GM11168 (cell line): ENCODE data around the gene ATP11A.
"Not testable (repeated sequence)": the region's sequence is repeated elsewhere in the genome, so short reads cannot be mapped to it uniquely, and the experiment has no call there.

Source experiments
- in situ Hi-C: fragments of 300-500 bp; cut with MboI; formaldehyde crosslinking; loops from one replicate; pipeline ENCODE4 v1.12.0; 2022; ENCODE audit warnings: low sequenced_read_pairs; ENCODE audit not compliant: unreplicated experiment

ATP11A gene

DNA sequence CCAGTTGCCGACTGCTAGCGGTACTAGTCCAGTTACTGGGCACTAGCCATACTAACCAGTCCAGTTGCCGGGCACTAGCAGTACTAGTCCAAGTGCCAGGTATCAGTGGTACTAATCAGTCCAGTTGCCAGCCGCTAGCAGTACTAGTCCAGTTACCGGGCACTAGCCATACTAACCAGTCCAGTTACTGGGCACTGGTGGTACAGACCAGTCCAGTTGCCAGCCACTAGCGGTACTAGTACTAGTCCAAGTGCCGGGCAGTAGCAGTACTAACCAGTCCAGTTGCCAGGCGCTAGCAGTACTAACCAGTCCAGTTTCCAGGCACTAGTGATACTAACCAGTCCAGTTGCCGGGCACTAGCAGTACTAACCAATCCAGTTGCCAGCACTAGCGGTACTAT is 155.0 kb downstream of the ATP11A start:
- in situ Hi-C loops = no loop called here

DNA sequence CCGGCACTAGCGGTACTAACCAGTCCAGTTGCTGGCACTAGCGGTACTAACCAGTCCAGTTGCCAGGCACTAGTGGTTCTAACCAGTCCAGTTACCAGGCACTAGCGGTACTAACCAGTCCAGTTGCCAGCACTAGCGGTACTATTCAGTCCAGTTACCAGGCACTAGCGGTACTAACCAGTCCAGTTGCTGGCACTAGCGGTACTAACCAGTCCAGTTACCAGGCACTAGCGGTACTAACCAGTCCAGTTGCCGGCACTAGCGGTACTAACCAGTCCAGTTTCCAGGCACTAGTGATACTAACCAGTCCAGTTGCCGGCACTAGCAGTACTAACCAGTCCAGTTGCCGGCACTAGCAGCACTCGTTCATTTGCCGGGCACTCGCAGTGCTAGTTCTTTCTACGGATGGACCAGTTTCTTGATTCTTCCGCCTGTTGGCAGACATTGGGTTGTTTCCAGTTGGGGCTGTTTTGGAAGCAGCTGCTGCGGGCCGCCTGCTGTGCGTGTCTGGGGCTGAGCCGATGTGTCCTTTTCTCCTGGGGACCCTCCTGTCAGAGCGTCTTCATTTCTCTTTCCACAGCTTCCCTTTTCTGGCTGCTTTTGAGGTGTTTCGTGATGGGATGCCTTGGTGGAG is 155.8 kb downstream of the ATP11A start:
- in situ Hi-C loops = no loop called here

DNA sequence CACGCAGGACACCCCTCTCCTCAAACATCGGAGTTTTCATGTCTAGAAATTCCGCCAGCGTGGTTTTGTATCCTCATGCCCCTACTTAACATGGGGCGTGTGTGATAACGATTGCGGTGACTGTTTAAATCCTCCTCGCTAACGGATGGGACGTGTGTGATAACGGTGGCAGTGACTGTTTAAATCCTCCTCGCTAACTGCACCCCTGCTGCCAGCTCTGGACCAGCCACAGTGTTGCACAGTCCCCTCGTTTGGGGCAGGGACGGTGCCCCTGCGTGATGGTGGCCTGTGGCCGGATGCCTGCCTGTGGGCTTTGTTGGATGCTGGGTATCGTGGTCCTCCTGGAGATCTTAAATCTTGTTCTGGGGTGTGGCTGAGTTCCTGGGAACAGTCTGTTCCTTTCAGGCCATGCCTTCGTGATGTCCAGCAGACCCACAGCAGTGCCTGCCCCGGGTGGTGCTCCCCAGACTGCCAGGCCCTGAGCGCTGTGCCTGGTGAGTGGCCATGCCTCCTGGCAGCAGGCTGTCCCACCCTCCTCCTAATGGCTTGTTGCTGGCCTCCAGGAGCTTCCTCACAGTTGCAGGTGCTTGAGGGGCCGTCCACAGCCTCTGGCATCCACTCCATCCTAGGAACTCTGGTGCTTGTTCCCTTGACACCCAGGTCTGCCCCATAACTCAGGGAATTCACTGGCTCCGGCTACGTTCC is 156.7 kb downstream of the ATP11A start:
- in situ Hi-C loops = no loop called here

DNA sequence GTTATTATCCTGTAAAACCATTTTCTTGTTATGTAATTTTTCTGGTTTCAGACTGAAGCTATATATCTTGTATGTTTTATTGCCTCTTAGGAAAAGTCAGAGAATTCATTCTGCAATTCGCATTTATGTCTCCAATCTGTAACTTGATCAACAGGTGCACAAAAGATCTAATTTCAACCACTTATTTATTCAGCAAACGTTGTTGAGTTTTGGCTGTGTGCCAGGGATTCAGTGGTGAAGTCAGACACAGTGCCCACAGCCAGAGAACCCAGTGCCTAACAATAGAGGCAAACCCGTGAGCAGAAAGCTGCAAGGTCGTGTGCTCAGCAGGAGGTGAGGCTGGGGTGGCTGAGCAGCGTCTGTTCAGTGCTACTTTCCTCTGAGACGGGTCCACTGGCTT is 159.7 kb downstream of the ATP11A start:
- in situ Hi-C loops = no loop called here

DNA sequence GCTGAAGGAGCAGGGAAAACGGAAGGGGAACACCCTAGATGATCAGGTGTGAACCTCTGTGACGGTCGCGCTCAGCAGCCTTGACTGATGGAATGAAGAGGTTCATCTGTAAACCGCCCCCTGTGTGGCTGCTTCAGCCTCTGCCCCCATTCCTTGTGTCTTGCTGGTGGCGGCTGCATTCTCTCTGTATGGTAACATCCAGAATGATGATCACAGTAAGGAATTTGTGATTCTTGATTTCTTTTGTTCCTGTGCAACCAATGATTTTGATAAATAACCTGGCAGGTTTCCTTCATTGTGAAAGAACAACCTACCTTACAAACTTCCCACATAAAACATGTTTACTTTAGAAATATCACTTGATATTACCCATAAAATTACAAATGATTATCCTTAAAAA is 160.4 kb downstream of the ATP11A start:
- in situ Hi-C loops = no loop called here

DNA sequence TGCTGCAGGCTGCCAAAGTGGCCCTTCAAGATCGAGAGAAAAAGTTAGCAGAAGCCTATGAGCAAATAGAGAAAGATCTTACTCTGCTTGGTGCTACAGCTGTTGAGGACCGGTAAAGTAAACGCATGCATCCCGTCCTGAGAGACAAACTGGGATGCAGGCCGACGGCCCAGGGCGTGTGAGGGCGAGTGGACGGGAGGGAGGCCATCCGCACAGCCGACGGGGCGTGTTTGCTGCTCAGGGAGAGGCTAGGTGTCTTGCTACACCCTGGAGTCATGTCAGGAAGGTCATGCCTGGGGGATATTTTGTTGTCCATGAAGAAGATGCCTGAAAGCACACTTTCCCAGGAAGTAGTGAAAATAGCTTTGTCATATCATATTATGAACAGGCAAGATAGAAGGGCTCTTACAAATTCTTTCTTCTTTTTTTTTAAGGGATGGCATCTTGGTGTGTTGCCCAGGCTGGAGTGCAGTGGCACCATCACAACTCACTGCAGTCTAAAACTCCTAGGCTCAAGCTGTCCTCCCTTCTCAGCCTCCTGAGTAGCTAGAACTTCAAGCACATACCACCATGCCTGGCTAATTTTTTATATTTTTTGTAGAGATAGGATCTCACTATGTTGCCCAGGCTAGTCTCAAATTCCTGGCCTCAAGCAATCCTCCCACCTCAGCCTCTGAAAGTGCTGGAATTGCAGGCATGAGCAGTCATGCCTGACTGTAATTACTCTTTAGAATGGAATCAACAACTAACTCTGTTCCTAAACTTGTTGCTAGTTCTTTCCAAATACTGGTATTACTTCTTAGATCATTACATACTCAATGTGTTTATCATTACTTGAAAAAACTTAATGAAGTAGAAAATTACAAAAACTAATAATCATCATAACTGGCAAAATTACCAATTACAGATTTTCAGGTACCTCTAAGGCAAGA is 161.5 kb downstream of the ATP11A start:
- in situ Hi-C loops = no loop called here

DNA sequence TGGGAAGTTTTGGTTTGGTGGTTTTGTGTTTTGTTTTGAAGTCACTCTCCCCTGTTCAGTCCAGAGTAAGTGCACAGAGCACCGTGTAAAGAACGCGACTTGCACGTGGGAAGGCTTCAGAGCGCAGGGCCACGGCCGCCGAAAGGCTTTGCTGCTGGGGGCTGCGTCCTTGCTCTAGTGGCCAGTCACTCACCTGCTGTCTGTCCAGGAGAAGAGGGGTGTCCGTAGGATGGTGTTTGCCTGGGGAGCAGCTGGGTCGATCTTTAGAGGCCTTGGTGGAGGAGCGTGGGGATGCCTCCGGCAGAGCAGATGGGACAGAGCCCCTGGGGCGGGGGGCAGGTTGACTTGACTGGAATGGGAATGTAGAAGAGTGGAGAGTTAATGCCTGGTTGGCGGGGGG is 162.6 kb downstream of the ATP11A start:
- in situ Hi-C loops = no loop called here

DNA sequence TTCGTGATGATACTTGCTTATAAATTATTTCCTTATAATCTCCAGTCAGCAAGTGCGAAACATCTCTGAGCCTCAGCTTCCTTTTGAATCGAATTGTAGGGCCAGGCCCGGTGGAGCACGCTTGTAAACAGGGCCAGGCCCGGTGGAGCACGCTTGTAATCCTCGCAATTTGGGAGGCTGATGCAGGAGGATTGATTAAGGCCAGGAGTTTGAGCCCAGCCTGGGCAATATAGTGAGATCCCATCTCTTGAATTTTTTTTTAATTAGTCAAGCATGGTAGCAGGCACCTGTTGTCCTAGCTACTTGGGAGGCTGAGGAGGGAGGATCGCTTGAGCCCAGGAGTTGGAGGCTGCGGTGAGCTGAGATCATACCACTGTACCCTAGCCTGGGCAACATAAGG is 163.0 kb downstream of the ATP11A start:
- in situ Hi-C loops = no loop called here

DNA sequence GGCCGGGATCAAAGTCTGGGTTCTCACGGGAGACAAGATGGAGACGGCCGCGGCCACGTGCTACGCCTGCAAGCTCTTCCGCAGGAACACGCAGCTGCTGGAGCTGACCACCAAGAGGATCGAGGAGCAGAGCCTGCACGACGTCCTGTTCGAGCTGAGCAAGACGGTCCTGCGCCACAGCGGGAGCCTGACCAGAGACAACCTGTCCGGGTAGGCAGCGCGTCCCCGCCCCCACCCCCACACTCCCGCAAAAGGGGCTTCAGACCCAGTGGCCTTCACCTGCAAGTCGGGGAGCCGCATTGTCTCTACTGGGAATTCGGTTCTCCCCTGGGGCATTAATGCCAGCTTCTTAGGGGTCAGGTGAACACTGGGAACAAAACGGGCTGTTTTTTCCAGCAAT is 164.5 kb downstream of the ATP11A start:
- in situ Hi-C loops = no loop called here

DNA sequence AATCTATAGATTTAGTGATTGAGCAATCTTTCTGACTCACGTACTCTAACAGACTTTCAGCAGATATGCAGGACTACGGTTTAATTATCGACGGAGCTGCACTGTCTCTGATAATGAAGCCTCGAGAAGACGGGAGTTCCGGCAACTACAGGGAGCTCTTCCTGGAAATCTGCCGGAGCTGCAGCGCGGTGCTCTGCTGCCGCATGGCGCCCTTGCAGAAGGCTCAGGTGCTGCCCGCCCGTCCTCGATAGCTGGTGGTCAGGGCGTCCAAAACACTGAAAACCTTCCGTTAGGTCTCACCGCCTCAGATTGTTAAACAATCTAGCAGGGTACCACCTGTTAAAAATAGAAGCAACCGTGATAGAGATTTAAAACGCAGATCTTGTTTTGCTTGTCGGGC is 166.0 kb downstream of the ATP11A start:
- in situ Hi-C loops = no loop called here

DNA sequence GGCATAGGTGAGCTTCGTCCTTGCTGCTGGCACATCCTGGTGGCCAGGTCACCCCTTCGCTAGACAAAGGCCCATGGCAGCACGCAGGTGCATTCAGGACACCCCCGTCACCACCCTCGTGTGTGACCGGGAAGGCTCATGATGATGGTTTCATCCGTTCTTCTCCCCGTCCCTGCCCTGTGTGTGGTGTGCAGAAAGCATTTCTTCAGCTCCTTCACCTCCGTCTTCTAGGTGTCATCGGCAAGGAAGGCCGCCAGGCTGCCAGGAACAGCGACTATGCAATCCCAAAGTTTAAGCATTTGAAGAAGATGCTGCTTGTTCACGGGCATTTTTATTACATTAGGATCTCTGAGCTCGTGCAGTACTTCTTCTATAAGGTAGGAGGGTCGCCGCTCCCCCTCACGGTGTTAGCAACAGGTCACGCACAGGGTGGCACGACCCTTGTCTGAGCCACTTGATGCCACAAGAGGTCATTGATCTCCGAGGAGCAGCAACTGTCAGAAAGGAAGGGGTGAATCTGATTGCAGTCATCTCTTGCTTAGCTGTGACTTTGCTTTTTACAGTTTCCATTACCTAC is 168.2 kb downstream of the ATP11A start:
- in situ Hi-C loops = no loop called here

DNA sequence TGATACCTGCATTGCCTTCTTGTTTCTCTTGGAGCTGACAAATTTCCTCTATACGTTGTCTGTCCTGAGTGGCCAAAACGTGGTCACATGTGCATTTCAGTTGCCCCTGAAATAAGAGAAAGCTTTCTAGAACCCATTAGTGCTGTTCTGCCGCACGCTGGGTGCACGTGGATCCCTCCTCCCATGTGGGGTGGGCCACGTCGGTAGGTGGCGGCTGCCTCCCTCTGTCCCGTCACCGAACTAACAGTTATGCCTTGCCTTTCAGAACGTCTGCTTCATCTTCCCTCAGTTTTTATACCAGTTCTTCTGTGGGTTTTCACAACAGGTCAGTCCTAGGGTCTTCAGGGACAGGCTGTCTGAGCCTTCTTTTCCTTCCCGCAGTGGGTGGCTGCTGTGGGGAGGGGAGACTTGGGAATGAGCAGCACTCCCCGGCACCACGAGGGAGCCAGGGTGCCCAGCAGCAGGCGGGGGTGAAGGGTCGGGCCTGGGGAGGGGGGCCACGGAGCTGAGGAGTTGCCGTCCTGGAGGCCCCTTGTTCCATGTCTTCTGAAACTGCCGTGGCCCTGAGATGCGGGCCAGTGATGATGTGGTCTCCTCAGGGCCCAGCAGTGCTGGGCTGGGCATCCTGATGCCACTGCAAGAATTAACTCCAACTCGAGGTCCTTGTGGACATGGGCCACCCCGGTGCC is 169.4 kb downstream of the ATP11A start:
- in situ Hi-C loops = no loop called here

DNA sequence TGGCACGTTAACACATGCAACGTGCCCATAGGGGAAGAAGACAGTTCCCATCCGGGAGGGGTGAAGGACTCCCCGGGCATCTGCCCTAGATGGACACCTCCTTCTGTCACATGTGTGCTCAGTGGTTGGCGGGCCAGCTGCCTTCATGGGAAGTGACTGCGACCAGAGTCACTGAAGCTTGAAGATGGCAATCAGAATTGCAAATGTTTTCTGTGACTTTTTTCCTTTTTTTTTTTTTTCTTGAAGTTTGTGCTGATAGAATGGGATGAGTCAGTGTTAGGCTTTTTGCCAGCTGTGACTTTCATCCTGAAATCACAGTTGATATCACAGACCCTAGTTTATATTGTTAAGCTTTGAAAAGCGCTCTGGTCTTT is 170.0 kb downstream of the ATP11A start:
- in situ Hi-C loops = no loop called here

DNA sequence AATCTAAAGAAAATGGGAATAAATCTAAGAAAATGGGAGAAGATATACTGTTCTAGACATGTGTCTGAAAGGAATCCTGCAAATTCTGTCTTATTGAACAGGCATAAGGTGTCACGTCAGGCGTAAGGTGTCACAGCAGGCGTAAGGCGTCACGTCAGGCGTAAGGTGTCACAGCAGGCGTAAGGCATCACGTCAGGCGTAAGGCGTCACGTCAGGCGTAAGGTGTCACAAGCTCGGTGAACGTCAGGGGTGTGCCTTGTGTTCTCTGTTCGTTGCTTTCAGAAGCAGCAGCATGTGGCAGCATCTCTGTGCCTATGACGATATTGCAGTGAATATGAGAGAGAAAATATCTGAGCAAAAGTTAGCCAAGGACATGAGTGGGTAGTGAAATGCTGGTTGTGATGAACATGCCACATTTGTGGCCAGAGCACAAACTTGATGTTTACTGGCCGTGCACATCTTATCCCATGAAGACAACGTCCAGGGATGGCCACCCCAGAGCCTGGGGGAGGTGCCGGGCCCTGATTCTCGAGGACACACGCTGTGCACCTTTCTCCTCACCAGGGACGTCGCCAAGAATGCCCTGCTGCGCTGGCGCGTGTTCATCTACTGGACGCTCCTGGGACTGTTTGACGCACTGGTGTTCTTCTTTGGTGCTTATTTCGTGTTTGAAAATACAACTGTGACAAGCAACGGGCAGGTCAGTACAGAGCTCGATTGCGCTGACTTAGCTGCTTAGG is 172.2 kb downstream of the ATP11A start:
- in situ Hi-C loops = no loop called here

DNA sequence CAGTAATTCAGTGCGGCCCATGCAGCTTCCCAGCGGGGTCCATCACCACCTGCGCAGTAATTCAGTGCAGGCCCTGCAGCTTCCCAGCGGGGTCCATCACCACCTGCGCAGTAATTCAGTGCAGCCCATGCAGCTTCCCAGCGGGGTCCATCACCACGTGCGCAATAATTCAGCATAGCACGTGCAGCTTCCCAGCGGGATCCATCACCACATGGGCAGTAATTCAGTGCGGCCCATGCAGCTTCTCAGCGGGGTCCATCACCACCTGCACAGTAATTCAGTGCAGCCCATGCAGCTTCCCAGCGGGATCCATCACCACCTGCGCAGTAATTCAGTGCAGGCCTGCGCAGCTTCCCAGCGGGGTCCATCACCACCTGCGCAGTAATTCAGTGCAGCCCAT is 173.5 kb downstream of the ATP11A start:
- in situ Hi-C loops = not testable (repeated sequence)

DNA sequence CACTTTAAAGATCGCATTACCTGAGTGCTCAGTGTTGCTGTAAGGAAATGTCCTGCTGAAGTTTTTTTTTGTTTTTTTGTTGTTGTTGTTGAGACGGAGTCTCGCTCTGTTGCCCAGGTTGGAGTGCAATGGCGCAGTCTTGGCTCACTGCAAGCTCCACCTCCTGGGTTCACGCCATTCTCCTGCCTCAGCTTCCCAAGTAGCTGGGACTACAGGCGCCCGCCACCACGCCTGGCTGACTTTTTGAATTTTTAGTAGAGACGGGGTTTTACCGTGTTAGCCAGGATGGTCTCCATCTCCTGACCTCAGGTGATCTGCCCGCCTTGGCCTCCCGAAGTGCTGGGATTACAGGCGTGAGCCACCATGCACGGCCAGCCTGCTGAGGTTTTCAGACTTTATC is 175.6 kb downstream of the ATP11A start:
- in situ Hi-C loops = not testable (repeated sequence)

DNA sequence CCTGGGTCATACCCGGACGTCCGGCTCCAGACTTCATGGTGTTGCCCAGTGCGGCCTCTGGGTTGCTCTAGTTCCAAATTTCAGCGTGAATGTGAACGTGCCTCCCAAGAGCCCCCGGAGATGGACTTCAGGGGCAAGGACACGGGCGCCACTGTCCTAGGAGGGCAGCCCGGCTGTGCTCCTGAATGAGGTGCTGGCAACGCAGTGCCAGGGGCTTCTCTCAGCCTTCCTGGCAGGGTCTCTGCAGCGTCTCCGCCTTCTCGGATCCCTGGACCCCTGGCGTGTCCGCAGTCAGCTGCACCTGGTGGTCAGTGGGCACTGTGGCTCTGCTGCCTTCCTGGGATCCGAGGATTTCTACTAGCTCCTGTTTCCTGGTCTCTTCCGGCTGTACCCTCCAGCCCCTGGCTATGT is 177.5 kb downstream of the ATP11A start:
- in situ Hi-C loops = no loop called here

DNA sequence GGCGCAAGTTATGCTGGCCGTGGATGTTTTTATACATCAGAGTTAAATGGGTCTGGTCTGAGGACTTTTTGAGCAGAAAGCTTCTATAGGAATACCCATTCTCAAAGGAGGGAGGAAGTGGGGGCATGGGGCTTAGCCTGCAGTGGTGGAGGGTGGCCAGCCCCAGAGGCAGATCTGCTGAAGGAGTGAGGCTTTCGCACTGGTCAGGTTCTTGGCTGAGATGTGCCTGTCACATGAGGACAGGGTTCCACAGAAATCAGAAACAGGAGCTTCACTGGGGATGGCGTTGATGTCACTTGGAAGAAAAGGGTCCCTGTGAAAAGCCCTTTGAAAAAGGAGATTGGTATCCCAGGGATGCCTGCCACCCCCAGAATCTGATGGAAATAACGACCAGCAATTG is 178.5 kb downstream of the ATP11A start:
- in situ Hi-C loops = no loop called here

DNA sequence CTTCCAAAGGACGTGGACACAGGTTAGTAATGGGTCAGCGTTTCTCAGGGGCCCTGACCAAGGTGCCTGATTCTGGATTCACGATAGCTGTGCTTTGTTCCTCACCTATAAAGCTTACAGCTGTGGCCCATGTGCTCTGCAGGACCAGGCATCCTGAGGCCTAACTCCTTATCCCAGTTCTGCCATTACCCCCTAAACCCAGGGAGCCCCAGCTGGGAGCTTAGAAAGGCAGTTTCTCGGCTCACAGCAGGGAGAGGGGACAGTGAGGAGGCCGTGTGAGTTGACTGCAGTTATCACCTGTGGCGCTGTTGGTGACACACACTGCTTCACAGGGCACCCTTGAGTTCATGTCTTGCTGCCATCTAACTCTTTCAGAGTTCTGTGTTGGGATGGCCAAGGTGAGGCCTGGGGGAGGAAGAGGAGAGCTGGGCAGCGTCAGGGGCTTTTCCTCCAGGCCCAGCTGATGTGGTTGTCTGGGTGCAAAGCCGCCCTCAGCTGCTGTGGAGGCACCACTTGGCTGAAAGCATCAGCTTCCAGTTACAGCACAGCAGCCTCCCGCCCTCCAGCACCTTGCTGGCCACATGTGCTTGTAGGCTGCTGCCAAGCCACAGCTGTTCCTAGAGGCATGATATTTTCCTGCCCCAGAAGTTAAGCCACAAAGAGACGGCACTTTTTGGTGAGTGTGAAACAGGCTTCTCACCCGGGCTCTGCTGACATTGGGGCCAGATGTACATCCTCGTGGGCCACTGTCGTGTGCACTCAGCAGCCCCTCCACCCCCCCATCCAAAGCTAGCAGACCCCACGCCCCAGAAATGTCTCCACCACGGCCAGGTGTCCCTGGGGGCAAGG is 179.6 kb downstream of the ATP11A start:
- in situ Hi-C loops = loop anchor here (5.0 kb wide), 1 partner anchor 232 kb away; no protein-coding TSS in a partner anchor
